Breast epithelium (tissue), 4 donors: ENCODE data around the gene OTOG. TPM values are rescaled to one million over a fixed set of nuclear protein-coding genes. Genes with fewer than 3 reads are reported as not detected.

Experiments used
- DNase-seq, 2 donors: peaks; one replicate each; pipeline ENCODE4 v3.0.0-alpha.2; 2019; ENCODE audit warnings: low spot score in 2 of 2
- H3K27ac ChIP-seq, 2 donors: fragments of 200-600 bp; sonication (generic) in 1 of 2; one replicate each; pipeline ENCODE4 v1.5.1; 2016 to 2019; ENCODE audit warnings: mild to moderate bottlenecking in 1 of 2
- H3K27me3 ChIP-seq, 2 donors: fragments of 200-600 bp; sonication (generic) in 1 of 2; one replicate each; pipeline versions ENCODE4 v1.5.1 to v1.6.0; 2017 to 2019; ENCODE audit warnings: control low read depth in 1 of 2, mild to moderate bottlenecking in 1 of 2
- H3K36me3 ChIP-seq: fragments of 200-600 bp; one replicate; pipeline ENCODE4 v1.5.1; 2019
- H3K4me1 ChIP-seq, 2 donors: fragments of 200-600 bp; sonication (generic); one replicate each; pipeline ENCODE4 v1.5.1; 2016 to 2019; ENCODE audit warnings: control low read depth in 1 of 2
- H3K4me3 ChIP-seq, 3 donors: fragments of 200-600 bp; sonication (generic); 1 replicate in 2 of 3; 2 replicates in 1 of 3; pipeline ENCODE4 v1.5.1; 2016 to 2019; ENCODE audit warnings: mild to moderate bottlenecking in 3 of 3, moderate library complexity in 2 of 3
- H3K9me3 ChIP-seq, 2 donors: fragments of 200-600 bp; sonication (generic) in 1 of 2; one replicate each; pipeline ENCODE4 v1.5.1; 2016 to 2019; ENCODE audit warnings: control low read depth in 1 of 2
- CTCF ChIP-seq, 3 donors: fragments of 450-650 bp; IDR thresholded peaks; one replicate each; pipeline ENCODE4 v1.5.1; 2016 to 2017; ENCODE audit warnings: antibody characterized with exemption in 3 of 3, mild to moderate bottlenecking in 3 of 3, moderate library complexity in 3 of 3
- POLR2A ChIP-seq: fragments of 450-650 bp; IDR thresholded peaks from one replicate; pipeline ENCODE4 v1.6.1; 2016; ENCODE audit warnings: antibody characterized with exemption, mild to moderate bottlenecking, moderate library complexity
- POLR2AphosphoS5 ChIP-seq, 3 donors: sonication (generic); formaldehyde crosslinking; IDR thresholded peaks; one replicate each; pipeline ENCODE4 v1.6.1; 2017; ENCODE audit warnings: antibody characterized with exemption in 3 of 3
- intact Hi-C: fragments of 100-400 bp; cut with DNase I; formaldehyde crosslinking; loops from one replicate; pipeline ENCODE4 v1.15.1; 2023; ENCODE audit warnings: low total_unique reads
- total RNA-seq, 3 donors: library from RNA; depleted of rRNA; stranded (reverse); fragments of >200 nt; gene quantifications; one replicate each; pipeline ENCODE4 v1.1.0, GENCODE V29; 2016

Gene OTOG
- total RNA-seq, 3 donors from 2014 or later, result not detected

GRCh38 chr11:17652556-17652955 is 105.5 kb downstream of the OTOG start:
- no peak overlapping the region for H3K4me3 ChIP-seq
- no peaks in the 10 kb centered on the region for H3K36me3 ChIP-seq
- DNase-seq, result no peak
- TF ChIP-seq POLR2AphosphoS5 (IDR thresholded peaks at IDR 0.05), result no peak
- no peak for TF ChIP-seq CTCF (IDR thresholded peaks at IDR 0.05)
- TF ChIP-seq POLR2A, result no peak
- no peak overlapping the region for H3K27ac ChIP-seq
- peaks cover 2 to 25% of the 10 kb centered on the region in 2 donors for H3K9me3 ChIP-seq
- intact Hi-C loops, result no loop called here
- peaks cover 0 to 3% of the 10 kb centered on the region in 2 donors for H3K27me3 ChIP-seq
- no peaks in the 10 kb centered on the region for H3K4me1 ChIP-seq

GRCh38 chr11:17653611-17654010 is 106.6 kb downstream of the OTOG start:
- DNase-seq, result no peak
- no peak overlapping the region for H3K27ac ChIP-seq
- H3K4me3 ChIP-seq, result no peak overlapping the region
- H3K27me3 ChIP-seq, result peaks cover 0 to 3% of the 10 kb centered on the region in 2 donors
- H3K4me1 ChIP-seq, result no peaks in the 10 kb centered on the region
- intact Hi-C loops, result no loop called here
- TF ChIP-seq POLR2AphosphoS5 (IDR thresholded peaks at IDR 0.05) (no peak), CTCF (IDR thresholded peaks at IDR 0.05) (no peak), POLR2A (no peak)
- peaks cover 0 to 17% of the 10 kb centered on the region in 2 donors for H3K9me3 ChIP-seq
- no peaks in the 10 kb centered on the region for H3K36me3 ChIP-seq

- TF ChIP-seq POLR2AphosphoS5 (IDR thresholded peaks at IDR 0.05), result no peak
- TF ChIP-seq POLR2A, result no peak
- no peak for TF ChIP-seq CTCF (IDR thresholded peaks at IDR 0.05)
- H3K27me3 ChIP-seq, result peaks cover 0 to 3% of the 10 kb centered on the region in 2 donors
- no peak overlapping the region for H3K27ac ChIP-seq
- H3K36me3 ChIP-seq, result no peaks in the 10 kb centered on the region
- no peaks in the 10 kb centered on the region for H3K4me1 ChIP-seq
- intact Hi-C loops, result no loop called here
- H3K4me3 ChIP-seq, result no peak overlapping the region
- H3K9me3 ChIP-seq, result peaks cover 0 to 17% of the 10 kb centered on the region in 2 donors
- no peak for DNase-seq
Measured at GRCh38 chr11:17655682-17656081, 108.6 kb downstream of the OTOG start.

- Histone ChIP-seq H3K9me3 (peaks cover 0 to 17% of the 10 kb centered on the region in 2 donors), H3K4me3 (no peak overlapping the region), H3K27ac (no peak overlapping the region), H3K4me1 (no peaks in the 10 kb centered on the region), H3K27me3 (no peaks in the 10 kb centered on the region), H3K36me3 (no peaks in the 10 kb centered on the region)
- TF ChIP-seq CTCF (IDR thresholded peaks at IDR 0.05) (no peak), POLR2A (no peak)
- no peak for DNase-seq
- intact Hi-C loops, result no loop called here
Measured at GRCh38 chr11:17658211-17658610, 111.2 kb downstream of the OTOG start.

- no peaks in the 10 kb centered on the region for H3K4me1 ChIP-seq
- TF ChIP-seq POLR2AphosphoS5 (IDR thresholded peaks at IDR 0.05) (no peak), CTCF (IDR thresholded peaks at IDR 0.05) (no peak), POLR2A (no peak)
- no peaks in the 10 kb centered on the region for H3K36me3 ChIP-seq
- H3K9me3 ChIP-seq, result no peaks in the 10 kb centered on the region
- no peak overlapping the region for H3K27ac ChIP-seq
- intact Hi-C loops, result no loop called here
- H3K27me3 ChIP-seq, result no peaks in the 10 kb centered on the region
- DNase-seq, result no peak
- no peak overlapping the region for H3K4me3 ChIP-seq
Measured at GRCh38 chr11:17668166-17668565, 121.1 kb downstream of the OTOG start.
